Measurements from ENCODE around the gene CCDC187.

- TF ChIP-seq CTCF (IDR thresholded peaks at IDR 0.05) (no peak), POLR2A (IDR thresholded peaks at IDR 0.05) (no peak)
These were observed 33.0 kb upstream of the CCDC187 start for GRCh38 chr9:136336881-136337280.
